ENCODE measurements around the gene HPSE2.

HPSE2 gene

DNA sequence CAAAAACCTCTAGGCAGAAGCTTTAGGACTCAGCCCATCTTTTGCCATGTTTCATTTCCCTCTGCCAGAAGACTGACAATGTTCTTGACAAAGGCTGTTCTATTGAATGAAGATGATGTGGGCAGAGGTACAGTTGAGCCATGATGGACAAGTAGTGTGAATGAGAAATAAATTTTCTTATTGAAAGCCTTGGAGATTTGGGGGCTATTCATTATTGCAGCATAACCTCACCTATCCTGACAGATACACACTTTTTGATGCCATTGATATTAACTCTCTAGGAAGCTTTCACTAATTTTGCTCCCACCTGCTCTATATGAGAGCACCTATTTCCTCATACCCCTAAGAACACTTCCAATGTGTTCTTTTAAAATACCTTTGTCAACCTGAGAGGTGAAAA, 752.0 kb downstream of the HPSE2 start:
- no peak for DNase-seq

DNA sequence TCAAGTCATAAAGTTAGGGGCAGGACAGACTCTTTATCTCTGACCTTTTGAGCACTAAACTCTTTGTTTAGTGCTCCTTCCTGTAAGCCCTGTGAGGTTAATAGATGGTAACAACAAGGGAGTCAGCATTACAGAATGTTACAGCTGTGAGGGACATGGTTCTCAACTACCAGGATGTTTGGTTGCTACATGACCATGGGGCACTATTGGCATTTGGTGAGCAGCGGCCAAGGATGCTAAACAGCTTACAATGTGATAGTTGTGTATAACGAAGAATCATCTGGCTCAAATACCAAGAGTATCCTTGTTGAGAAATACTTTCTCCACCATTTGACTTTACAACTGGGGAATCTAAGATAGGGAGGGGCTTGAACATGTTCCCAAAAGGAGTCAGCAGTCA, 753.6 kb downstream of the HPSE2 start:
- no peak for DNase-seq

DNA sequence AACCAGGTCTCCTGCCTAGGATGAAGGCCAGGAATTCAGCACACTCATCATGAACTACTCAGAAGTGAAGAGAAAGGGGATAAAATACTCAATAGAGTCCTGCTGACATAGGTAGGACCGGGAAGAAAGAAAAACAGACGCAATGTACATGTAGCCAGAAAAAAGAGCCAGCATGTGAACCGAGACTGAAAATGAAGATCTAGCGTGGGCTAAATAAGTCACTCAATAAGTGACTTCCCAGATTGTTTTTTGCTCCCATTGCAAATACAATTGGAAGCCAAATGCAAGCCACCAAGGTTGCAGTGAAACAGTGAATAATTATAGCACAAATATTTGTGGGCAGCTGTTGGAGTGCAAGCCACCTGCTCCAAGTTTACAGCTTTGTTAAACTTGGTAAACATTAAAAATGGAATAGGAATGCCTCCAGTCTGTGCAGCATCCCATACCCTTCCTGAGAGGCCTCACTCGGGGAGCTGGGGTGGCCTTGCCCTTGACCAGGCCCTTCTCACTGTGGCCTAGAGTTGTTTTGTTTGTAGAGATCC, 754.2 kb downstream of the HPSE2 start:
- no peak for DNase-seq

DNA sequence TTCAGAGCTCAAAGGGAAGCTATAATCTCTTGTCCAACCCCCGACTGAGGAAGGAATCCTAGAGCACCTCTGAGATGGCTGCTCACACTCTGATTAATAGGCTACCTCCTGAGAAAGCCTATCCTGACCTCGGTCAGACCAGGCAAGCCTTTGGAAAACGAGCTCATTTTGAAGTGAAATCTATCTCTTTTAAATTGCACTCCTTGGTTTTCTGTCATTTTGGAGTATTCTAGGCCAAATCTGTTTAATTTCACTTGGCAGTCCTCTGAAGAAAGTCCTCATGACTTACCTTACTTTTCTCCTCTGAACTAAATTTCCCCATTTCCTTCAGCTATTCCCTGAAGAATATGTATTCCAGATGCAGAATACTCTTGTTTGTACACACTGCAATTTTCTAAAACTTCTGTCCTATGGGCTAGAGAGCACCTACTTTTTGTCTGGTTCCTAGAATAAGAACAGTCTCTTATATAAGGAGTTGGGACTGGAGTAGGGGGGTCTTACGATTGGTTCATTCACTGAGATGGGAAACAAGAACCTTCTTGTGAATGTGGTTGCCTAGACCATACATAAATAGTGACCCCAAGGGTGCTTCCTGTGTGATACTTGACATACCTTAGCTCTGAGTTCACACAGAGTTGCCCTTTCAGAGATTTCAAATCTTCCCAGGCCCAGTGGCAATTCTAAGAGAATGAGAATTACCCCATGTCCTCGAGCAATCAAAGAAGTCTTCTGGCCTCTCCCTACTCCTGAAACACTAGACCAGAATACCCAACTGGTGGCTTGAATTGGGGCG, 757.0 kb downstream of the HPSE2 start:
- DNase-seq: no peak

DNA sequence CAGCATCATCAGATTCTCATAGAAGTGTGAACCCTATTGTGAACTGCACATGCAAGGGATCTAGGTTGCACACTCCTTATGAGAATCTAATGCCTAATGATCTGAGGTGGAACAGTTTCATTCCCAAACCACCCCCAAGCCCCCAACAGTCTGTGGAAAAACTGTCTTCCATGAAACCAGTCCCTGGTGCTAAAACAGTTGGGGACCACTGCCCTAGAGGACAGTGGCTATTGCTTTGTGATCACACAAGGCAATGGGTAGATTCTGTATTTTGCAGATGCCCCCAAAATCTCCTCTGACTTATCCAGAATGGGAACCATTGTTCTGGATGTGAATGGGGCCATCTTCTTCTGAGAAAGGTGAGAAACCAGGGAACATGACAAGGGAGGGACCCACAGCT, 757.8 kb downstream of the HPSE2 start:
- no peak for DNase-seq

DNA sequence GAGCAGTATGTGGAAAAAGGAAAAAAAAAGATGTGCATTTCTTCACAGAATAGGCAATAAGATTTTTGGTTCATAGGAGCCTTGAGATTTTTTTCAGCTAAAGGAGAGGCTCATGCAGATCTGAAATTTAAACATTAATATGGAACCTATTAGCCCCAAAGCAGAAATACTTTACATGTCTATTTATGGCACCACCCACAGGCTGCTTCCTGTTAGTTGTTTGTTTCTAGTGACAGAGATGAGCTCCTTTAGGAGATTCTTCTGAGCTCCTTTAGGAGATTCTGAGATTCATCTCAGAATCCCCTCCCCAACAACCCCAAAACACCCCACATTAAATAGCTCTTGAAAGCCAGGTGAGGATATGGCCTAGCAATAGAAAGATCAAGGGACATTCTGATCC, 761.0 kb downstream of the HPSE2 start:
- no peak for DNase-seq

DNA sequence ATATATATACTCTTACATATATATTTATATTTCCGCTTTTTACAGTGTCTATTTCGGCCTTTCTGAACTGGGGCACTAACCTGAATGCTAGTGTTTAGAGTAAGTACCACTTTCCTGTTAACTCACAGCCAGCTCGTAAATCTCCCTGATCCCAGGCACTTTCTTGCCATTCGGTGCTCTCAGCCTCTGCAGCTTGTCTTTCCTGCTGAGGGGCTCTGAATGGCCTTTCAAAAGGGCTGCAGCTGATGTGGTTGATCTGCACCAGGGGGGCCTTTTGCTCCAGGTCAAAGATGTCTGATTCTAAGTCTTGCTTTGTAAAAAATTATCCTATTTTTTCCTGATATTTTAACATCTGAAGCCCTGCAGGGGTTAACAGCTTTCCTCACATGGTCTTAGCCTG, 763.5 kb downstream of the HPSE2 start:
- DNase-seq: no peak

DNA sequence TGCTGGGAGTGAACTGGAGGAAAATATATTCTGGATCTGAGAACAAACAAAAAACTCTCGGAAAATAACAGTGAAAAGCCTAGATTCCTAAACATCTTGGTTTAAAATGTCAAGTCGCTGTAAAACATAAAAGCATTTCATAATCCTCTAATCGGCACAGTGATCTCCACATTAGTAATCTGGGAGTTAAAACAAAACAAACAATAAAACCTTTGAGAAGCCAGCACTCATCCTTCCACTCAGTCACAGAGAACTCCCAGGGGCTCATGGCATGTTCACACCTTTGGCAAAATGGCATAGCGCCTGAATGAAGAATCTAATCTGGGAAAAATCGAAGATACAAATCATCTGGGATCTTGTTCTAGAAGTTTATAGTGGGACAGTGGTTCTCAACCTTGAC, 764.8 kb downstream of the HPSE2 start:
- no peak for DNase-seq

DNA sequence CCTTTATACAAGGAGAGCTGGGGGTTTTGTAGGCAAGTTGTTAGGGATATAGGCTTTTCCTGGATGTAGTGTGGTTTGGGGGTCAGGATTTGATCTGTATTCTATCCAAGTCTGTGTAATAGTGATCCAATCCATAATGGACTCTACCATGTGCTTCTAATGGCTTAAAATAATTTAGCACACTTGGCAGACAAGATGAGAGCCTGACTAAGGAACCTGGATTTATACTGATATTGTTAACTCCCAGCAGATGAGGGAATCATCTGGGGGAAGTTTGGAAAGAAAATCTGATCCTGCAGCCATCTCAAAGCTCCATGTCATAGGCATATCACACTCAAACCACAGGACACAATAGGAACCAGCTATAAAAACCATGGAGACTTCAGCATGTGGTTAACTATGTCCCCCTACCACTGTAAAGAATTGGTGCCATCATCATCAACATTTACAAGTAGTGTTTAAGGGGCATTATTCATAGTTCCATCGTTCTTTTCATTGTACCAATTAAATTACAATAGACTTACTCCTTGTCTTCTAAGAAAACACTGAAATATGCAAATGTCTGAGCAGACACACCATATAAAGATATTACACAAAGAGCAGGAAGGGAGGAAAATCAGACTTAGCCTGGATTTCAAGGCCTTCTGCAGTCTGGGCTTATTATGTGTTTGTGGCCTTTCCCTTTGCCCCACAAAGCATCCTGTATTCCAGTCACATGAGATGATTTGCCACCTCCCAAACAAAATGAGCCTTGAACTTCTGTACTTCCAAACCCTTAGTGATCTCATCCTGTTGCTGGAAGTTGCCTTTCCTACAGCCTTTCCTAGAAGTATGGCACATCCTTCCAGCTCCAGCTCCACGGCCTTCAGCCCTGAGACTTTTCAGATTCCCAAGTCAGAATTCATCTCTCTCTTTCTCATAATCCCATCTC, 766.4 kb downstream of the HPSE2 start:
- DNase-seq: no peak

DNA sequence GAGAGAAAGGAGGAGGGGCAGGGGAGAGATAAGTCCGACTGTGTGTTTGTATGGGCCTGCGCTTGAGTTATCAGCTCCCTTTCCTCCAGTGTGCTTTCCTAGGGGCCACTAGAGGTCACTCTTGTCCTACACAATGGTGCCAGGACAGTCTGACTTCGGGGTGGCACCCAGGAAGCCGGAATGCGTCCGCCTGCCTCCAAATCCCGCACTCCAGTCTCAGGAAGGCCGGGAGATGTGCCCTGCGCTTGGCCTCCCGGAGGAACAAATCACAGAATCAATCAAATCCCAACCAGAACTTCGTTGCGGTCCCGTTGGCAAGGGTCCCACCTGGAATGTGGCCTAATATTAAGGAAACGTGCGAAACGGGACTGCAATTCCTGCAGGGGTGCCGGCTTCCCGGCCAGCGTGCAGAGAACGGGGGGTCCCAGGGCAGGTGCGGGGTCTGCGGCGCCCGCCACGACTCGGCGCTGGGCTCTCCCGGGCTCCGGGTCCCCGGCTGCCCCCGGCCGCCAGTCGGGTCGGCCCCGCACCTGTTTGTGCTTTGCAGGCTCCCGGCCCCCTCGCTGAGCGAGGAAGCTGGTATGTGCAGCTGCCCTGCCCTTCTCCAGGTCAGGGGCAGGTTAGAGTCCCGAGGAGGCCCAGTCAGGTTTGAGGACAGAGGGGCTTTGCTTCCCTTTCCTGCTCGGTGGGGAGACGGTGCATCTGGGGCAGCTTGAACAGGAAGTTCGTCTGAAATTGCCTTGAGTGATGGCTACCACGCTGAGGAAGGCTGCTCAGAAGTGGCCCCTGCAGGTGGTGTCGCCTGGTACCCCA, 767.9 kb downstream of the HPSE2 start:
- DNase-seq: peak; percentile 71

DNA sequence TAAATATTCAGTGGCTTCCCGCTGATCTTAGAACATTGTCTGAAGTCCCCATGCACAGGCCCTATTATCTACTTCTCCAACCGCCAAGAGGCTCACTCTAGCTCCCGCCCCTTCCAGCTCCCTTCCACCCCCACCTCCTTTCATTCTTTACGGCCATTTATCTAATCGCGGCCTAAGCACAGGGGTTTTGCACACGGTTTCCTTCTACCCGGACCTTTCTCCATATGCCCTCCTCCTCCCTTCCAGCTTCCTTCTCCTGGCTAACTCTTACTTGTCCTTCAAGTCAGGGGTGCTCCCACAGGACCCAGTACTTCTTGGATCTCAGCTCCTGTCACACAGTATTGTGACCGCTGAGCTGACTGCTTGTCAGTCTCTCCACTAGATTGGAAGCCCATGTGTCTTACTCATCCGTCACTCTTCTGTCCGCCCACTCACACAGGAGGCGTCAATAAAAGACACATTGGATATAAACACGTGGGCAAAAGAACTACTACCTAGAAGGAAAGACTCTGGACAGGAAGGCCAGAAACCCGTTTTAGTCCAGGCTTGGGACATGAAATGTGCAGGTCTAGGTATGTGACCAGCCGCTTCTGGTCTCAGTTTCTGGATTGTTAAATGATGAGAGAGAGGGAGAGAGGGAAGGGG, 768.7 kb downstream of the HPSE2 start:
- DNase-seq: no peak

DNA sequence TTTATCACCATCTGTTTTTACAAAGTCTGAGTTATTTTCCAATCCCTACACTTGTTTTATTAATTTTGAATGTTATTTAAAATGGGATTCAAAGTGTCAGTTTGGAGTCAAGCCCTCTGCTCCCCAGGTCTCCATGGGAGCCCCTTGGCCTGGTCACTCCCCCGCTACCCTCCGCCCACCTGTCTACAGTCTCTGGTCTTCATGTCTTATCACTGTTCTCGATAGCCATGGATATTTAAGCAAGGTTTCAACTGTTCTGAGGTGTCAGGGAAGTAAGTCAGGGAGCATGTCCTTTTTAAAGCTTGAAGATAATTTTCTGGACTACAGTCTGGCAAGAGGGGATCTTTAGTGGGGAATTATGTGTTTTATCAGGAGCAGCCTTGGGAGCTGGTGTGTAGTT, 769.8 kb downstream of the HPSE2 start:
- DNase-seq: no peak

DNA sequence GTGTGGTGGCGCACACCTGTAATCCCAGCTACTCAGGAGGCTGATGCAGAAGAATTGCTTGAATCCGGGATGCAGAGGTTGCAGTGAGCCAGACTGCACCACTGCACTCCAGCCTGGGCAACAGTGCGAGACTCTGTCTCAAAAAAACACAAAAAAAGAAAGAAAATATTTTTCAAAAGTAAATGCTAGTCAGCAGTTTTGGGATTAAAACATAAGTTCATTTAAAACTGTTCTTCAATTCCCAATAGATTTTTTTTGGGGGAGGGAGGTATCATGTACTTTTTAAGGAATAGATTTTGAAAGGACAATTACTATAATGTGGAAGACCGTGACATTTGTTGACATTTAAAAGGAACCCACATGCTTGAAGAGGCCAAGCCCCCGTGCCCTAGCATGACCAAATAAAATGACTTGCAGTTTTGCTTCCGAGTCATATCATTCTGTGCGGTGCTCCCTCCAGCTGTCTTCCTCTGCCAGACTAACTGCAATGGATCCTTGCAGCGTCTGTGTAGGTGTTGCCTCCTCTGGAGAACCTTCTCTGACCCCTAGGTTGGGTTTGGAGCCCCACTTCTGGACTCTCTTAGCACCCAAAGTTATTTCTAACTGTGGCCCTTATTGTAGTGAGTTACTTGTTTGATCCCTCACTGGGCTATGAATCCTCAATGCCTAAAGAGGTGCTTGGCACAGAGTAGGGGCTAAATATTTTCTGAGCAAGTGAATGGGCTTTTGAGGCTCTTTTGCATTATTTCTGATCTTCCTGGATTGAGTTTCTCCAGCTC, 771.5 kb downstream of the HPSE2 start:
- no peak for DNase-seq

DNA sequence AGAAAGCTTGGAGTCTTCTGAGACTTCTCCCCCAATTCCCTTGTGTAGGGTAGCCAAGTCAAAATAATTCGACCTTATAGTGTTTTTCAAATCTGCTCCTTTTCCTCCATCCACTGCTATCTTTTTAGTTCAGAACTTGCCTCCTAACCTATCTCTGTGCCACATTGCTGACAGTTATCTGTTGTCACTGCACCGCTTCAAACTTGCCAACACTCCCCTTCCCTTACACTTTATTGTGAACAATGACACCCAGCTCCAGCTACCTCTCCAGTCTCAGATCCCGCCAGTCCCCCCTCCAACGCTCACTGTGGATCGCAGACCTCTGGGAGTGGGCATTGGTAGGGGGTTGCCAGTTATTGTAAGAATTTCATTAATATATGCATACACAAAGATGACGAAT, 772.6 kb downstream of the HPSE2 start:
- no peak for DNase-seq

DNA sequence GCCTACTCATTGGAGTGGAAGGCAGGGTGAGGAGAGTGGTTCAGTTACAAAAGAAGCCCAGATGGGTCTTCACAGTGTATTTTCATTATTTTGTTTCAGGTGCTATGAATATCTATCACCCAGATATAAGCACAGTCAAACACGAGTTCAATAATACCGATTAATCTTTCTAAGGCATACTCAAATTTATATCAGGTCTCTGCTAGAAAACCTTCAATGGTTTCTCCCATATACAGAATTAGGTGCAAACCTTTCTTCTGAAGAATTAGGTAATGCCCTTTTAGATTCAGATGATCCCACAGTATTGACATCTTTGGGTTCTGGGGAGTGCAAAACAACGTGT, 774.2 kb downstream of the HPSE2 start:
- DNase-seq: no peak

DNA sequence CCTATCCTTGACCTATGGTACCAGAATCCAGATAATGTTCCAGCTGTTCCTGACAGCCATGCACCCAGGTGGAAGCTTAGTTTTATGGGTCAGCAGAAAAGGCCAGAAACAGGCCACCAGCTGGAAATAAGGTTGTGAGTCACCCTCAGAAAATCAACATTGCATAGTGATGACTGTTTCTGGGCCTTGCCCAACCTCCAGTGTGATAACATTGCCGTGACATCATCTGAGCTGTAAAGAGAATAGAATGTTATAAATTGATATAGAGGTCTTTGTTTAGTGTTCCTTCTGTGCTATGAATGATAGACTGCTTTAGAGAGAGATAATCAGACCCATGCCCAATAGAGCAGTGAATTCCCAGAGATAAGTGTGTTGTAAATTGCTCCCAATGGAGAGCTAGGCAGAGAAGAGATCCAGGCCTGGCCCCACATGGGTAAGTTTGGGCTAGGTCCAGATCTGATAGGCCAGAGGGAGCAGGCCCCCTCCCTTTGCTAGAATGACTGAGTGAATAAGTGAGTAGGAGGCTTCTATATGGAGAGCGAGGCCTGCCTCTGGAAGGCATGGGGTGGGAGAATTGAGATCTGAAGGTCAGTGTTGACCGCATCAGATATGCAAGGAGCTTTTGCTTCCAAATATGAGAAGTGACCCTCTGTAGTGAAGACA, 774.7 kb downstream of the HPSE2 start:
- no peak for DNase-seq

DNA sequence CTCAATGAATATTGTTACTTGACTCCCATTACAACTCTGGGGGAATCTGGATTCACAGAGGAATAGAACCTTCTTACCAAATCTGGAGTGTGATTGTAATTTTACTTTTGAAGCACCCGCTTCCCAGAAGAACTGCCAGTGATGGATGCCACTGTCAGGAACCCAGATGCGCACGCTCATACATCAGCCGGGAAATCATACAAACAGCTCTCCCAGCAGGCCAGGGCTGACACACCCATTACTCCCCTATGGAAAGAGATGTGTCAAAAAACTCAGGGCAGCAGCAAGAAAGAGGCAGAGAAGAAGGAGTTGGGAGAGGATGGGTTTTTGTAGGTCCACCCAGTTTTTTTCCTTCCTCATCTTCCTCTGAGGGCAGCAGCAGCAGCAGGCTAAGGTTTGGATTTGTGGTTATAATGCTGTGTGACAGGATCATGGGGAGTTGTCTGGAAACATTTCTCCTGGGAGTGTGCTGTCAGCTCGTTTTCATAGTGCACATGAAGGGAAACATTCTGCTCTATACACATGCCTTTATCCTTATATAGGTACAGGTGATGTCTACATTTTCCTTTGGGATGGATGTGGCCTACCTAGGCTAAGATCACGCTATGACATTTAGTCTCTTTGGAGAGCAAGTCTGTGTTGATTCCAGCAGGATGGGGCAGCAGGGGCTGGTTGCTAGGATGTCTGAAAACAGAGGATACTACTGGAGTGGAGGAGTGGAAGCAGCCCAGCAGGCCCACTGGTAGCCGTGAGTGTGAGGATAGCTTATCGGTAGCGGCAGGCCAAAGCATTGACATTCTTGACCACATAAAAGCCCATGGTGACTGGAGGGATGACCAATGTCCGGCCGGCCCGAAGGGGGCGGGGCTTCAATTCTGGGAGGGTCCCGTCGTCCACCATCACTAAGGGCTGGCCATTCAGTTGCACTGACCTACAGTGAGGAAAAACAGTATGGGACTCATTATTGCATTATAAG, 776.6 kb downstream of the HPSE2 start:
- no peak for DNase-seq

DNA sequence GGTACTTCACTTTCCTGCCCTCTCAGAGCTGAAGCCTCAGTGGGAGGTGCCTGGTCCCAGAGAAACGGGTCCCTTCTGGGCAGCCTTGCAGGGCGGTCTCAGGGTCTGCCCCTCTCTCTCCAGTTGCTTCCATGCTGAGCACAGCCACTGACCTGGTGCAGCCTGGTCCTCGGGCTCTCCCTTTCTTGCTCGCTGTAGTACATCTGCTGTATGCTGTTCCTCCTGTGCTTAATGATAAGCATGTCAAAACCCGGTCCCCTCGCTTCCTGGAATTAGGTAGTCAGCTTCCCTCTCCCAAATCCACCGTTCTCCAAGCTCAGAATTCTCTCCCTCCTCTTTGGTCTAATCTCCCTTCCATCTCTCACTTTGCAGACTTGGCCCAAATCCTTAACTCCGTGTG, 777.9 kb downstream of the HPSE2 start:
- no peak for DNase-seq

DNA sequence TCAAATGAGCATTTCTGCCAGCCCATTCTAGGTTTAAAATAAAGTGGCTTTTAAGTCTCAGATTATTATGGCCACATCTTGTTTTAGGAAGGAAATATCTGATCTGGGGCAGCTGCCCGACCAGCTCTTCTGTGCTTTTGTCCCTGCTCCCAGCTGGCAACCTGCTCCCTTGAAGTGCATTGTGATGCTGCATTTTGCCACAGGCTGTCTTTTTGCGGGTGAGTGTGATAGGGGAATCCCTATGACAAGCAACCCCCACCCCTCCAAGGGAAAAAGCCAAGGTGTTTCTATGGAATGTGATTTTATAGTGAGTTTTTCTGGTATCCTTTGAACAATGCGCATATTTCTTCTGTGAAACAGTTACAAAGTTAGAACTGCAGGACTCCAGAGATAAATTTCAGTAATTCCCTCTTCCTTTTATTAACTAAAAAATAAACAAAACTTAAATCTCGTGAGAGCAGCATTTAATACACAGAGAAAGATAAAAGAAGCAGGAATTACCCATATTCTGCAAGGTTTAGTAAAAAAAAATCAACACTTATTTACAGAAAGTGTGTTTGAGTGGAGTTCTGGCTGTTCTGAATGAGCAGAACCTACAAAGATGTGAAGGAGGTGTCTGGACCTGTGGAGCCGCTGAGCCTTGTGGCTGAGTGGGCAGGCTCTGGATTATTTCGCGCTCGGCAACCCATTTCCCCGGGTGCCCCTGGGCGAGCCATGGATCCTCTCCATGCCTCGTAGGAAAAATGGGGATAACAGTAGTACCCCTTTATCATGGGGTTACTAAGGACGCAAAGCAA, 778.8 kb downstream of the HPSE2 start:
- DNase-seq: no peak
